GM19372 (cell line): ENCODE data around the gene DYNLRB2.

Experiments
- ATAC-seq: cut with Tn5 transposase; IDR thresholded peaks from one replicate; pipeline ENCODE4 v1.9.1; 2021; ENCODE audit warnings: mild to moderate bottlenecking, low read depth, moderate library complexity; ENCODE audit not compliant: unreplicated experiment

Gene DYNLRB2

DNA sequence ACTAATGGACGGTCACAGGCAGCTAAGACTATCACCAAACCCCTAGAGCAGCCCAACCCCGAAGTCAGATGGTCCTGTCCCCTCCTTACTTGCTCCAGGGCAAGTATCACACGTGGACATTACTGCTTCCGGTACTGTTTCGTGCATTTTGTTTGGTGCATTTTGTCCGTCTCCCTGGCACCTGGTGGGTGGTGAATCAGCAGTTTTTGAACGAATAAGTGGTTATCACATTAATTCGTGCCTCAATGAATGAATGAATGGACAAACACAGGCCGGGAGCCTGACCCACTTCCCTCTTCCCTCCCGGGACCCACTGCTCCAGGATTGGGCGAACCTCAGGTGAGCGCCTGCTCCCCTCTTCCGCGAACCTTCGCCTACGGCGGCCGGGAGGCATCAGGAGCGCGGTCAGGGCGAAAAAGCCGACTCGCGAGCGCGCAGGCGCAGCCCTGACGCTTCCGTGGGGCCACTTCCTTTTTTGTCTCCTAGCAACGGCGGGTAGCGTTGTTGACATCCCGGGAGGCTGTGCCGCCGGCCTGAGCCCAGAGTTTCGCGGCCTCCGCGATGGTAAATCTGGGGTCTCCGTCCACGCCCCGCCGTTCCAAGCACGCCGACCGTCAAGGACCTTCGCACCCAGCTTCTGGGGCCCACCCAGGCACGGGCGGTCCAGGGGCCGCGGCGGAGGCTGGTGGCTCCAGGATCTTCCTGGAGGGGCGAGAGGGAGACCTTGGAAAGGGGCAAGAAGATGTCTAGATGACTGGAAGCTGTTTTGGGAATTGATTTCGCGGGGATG, at the start of gene DYNLRB2:
TSS of gene DYNLRB2 (plus strand) at position 478 of the 790 bp plus-strand sequence. CDS start at position 562, 84 bp downstream.
- ATAC-seq, result peak; percentile 95

DNA sequence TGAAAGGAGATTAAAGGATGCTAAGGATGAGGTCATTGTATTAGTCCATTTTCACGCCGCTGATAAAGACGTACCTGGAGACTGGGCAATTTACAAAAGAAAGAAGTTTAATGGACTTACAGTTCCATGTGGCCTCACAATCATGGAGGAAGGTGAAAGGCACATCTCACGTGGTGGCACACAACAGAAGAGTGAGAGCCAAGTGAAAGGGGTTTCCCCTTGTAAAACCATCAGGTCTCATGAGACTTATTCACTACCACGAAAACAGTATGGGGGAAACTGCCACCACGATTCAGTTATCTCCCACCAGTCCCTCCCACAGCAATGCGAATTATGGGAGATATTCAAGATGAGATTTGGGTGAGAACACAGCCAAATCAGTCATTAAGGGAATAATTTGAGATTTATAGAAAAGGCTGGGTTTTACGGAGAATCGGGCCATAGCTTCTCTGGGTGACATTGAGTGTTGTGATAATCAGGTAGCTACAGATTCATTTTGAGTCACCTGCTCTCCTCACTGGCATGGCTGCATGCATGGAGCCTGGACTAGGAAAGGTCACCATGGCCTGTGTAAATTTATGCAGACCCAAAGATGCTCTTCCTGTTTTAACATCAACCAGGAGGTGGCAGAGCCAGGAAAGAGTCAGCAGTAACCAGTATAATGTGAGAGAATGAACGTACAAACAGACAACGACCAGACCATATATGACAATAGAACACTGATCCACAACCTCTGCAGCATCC, 40.5 kb upstream of the DYNLRB2 start:
- no peak for ATAC-seq

DNA sequence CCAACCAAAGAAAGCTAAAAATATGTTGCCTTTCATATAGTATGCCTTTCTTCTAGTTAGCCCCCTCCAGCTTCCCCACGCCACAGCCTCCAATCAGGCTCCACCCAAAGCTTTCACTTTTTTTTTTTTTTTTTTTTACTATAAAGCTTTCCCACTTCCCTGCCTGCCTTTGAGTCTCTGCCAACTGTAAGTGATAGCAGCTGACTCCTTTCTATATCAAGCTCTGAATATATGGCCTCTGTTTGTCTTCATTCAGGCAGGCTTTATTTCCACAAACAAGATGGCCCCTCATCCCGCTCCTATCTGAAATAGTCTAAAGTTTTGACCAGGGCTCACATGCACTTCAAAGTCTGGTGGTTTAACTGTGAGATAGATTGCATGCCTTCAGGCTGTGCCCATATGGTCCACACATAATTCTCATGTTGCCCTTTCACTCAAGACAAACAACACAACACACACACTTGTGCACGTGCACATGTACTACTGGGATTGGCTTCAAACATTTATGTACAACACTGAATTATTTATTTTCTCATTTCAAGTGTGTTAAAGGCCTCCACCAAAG, 39.8 kb upstream of the DYNLRB2 start:
- ATAC-seq, result no peak

DNA sequence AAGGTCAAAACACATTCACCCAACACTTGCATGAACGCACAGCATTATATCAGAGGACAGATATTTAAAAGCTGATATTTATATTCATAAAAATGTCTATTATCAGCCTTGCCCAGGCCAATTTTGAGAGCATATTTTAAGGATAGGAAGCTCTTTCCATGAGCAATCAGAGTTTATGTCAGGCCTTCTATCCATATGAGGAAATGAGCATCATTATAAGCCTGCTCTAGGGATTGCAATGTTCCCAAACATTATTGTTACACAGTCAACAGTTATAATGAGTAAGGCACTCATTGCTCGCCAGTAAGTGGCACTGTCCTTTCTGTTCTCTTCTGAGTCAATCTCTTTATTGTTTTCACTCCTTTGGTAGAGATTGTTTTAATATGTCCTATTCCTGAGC, 37.7 kb upstream of the DYNLRB2 start:
- no peak for ATAC-seq

DNA sequence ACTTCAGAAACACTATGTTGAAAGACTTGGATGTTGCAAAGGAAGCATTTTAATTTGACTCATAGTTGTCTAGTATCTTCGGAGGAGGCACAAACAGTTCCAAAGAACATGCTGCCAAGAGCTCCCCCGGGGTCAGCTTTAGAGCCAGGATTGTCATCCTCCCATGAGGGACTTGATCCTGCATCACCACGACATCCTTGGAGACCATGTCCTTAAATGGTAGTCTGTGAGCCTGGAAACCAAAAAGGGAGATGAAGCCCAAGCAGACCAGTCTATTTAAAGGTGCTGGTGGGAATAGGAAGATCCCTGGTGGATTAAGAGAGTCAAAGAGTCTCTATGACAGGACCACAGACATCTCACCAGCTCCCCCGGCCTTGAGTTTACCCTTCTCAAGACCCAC, 33.3 kb upstream of the DYNLRB2 start:
- ATAC-seq, result no peak

DNA sequence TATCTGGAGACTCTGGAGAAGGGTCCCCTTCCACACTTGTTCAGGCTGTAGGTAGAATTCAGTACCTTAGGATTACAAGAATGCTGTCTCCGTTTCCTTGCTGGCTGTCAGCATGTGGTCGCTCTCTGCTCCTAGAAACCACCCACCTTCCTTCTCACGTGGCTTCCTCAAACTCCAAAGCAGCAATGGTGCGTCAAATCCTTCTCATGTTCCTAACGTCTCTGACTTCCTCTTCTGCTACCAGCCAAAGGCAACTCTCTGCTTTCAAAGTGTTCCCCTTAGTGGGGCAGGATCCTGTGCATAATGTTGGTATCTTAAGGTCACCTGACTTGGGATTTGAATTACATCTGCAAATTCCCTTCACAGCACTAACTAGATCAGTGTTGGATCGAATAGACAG, 30.9 kb upstream of the DYNLRB2 start:
- ATAC-seq, result no peak

DNA sequence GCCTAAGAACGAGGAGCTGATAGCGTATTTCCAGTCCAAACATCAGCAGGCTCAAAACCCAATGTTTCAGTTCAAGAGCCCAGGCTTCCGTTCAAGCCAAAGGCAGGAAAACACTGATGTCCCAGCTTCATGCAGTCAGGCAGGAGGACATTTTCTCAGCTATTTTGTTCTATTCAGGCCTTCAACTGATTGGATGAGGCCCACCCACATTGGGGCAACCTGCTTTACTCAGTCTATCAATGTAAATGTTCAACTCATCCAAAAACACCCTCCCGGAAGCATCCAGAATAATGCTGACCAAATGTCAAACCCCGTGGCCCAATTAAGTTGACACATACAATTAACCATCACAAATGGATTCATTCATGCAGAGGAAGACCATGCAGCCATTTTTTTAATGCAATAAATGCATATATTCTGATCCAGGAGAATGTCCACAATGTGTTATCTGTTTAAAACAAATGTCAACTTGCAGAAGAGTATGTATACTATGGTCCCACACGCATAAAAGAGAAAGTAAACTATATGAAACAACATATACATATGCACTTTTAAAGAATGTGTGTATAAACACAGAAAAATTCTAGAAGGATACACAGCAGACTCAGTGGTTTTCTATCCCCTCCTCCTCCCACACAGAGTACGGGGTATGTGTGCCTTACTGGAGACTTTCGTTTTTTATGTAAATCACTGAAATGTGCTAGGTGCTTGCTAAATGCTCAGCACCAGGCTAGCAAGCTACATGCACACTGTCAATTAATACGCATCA, 28.8 kb upstream of the DYNLRB2 start:
- no peak for ATAC-seq

DNA sequence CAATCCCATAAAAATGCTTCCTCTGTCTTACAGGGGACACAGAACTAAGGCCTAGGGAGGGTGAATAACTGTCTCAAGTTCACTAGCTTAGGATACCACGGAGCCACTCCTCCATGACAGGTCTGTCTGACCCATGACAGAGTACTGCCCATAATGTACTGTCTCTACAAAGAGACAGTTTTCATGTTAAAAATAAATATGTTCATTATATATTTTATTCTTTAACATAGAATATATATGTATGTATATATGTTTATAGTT, 28.3 kb upstream of the DYNLRB2 start:
- ATAC-seq, result no peak

DNA sequence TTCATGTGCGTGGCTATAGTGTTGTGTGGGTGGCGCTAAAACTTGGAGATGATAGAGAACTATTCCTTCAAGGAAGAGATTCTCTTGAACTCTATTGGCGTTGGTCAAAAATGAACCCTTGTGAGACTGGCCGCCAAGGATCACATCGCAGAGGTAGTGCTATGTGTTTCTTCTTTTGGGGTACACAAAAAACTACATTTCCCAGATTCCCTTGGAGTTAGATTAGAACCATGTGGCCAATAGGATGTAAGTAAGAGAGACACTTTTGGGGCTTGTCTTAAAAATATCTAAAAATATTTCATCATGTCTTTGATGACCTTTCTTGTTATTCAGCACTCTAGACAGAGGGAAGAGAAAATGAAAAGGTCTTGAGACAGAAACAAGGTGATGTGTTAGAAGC, 25.4 kb upstream of the DYNLRB2 start:
- ATAC-seq, result no peak

DNA sequence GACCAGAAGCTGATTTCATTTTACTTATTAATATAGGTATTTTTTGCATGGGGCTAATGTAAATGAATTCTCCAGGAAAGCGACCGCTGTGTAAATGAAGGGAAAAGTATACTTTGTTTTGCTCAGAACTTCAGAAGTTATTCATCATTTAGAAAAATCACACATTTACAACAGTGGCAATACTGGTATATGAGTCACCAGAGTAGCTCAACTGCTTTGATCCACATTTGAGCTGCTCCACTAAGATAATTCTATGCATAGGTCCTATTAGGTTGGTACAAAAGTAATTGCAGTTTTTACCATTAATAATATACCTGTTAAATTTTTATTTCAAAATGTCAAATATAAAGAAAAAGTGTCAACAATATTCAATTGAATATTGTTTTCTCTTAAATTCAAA, 22.9 kb upstream of the DYNLRB2 start:
- no peak for ATAC-seq

DNA sequence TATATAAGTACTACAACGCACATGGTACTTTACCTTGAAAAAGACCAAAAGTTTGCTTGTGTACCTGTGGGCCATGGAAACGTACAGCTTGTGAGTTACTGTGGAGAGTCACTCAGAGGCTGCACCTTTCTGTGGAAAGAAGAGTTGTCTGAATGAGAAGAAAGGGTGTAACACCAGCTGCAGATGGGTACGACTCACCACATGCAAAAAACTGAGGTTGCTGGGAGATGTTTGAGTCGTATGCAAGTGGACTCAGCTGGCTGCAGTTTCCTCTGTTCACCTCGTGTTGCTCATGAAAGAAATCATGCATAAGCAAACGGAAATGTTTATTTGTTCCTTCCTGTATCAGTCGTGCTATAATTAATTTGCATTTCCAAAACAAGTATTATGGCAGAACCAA, 22.4 kb upstream of the DYNLRB2 start:
- no peak for ATAC-seq

DNA sequence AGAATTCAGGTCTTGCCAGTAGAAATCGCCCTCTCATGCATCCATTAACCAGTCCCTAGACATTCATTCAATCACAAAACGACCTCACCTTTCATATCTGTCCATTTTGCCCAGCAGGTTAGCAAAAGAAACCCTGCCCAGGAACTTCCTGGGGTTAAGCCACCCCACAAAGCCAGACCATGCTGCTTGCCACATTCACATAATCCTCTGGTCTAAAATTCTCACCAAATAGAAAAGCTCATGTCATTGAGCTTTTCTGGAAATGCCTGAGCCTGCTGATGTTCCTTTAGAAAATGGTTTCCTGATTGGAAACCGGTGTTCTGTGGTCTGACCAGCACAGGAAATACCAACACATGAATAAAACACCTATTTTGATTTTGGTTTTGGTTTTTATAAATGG, 21.6 kb upstream of the DYNLRB2 start:
- ATAC-seq, result no peak

DNA sequence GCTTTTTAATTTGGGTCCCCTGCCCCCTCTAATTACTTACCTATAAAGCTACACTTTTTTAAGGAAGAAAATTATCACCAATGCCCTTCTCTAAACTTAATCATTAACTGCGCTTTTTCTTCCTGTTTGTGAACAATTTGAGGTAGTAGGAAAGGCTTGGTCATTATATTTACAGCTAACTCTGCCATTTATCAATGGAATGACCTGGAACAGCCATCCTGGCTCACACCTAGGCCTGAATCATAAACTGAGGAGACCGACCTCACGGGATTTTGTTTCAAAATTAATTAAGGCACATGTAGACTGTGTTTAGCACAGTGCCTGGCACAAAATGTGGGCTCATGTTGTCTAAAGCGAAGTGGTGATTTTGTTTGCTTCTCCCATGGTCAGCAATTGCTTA, 15.4 kb upstream of the DYNLRB2 start:
- no peak for ATAC-seq

DNA sequence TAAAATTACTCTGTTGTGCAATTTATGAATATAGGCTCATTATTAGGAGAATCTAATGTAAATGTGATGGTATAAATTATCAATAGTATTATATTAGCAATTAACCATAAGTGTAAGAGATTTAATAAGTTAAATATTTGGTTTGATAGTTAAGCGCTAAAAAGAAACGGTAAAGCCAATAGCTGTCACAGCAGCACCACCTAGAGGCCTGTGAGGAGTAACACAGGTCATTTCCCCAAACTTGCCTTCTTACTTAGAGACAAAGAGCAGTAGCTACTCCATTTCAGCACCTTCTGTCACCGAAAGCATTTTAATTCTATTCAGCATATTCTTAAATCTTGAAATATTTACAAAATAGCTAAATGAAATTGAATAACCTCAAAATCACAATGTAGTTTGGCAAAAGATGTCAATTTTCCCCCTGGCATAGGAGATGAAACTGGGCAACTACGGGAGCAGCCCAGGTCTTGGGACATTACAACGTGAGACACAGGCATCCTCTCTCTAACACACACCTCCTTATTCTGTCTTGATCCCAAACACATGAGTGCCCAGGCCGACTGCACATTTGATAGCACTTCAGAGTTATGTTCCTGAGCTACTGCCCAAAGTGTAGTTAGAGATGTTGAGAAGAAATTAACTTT, 14.3 kb upstream of the DYNLRB2 start:
- ATAC-seq, result peak; percentile 67

DNA sequence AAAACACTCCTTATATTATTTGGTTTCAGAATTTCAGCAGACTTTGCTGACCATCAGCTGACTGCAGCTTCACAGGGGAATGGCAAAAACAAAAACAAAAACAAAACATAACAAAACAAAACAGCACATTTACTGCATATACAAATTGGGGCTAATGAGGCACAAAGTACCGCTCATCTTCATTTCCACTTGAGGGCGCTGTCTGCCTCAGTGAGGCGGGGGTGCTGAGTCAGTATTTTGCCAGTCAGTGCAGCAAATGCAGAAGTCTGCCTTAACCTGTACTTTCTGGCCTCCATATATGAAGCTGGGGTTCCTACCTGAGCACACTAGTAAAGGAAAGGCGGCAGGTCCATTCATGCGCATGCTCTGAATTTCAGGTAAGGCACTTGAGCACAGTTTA, 13.5 kb upstream of the DYNLRB2 start:
- ATAC-seq, result peak; percentile 54

DNA sequence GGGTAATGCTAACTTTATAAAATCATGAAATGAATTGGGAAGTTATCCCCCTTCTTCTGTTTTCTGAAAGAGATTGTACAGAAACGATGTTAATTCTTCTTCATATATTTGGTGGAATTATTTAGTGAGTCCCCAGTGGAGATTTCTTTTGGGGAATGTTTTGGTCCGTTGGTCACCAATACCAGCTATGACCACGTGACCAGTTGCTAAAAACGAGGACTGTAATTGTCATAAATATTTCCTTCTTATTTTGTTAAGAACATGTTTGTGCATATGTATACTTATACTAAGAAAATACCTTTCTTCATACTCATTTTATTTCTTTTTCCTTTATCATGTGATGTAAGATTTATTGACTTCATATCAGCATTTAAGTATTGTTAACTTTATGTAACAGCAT, 10.3 kb upstream of the DYNLRB2 start:
- no peak for ATAC-seq

DNA sequence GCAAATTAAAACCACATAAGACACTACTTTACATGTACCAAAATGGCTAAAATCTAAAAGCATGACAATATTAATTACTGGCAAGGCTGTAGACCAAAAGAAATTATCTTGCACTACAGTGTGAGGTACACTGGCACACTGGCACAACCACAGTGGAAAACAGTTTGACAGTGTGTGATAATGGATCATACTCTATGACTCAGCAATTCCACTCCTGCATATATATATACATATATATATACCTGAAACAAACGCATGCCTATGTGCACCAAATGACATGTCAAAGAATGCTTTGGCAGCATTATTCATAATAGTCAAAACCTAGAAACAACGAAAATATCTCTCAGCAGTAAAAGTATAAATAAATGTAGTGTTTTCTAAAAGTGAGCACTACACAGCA, 4.6 kb upstream of the DYNLRB2 start:
- ATAC-seq, result no peak

DNA sequence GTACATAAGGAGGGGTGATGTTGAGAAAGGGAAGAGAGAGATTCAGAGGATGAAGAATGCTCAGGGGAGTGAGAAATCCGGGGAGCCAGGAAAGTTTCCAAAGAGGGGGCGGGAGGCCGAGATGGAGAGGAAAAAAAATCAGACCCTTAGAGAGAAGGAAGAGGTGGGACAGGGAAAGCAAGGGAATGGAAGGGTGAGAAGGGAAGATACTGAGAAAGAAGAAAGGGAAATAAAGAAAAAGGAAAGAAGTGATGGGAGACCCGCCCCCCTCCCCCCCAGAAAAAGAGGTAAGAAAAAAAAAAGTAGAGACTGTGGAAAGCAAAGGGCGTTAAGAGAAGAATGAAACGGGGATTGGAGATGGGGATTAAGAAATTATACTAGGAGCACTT, 507 bp downstream of the DYNLRB2 start:
- no peak for ATAC-seq

DNA sequence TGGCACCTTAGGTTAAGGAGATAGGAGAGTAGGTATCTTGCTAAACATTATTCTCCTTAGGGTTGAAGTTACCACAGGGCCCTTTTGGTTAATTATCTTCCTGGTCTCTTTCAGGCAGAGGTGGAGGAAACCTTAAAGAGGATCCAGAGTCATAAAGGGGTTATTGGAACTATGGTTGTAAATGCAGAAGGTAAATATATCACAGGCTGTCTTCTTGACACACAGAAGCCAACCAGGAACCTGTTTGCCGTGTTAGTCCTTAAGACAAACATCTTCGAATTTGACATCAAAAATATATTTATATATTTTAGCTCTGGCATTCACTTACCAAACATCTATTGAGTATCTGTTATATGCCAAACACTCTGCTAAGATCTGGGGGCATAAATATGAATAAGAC, 2.4 kb downstream of the DYNLRB2 start:
- ATAC-seq, result no peak

DNA sequence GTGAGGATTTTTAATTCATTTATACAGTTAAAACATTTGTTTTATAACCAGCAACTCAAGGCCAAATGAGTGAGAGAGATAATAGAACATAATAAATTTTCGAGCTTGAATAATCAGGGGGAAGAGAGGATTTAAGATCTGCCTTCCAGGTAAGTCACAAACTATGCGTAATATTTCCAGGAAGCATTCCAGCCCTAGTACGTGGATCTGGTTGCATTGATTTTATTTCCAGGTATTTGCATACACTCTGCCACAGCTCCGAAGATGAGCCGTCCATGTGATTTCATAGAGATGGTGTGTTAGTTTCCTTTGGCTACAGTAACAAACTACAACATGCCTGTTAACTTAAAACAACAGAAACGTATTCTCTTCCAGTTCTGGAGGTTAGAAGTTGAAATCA, 3.5 kb downstream of the DYNLRB2 start:
- no peak for ATAC-seq

DNA sequence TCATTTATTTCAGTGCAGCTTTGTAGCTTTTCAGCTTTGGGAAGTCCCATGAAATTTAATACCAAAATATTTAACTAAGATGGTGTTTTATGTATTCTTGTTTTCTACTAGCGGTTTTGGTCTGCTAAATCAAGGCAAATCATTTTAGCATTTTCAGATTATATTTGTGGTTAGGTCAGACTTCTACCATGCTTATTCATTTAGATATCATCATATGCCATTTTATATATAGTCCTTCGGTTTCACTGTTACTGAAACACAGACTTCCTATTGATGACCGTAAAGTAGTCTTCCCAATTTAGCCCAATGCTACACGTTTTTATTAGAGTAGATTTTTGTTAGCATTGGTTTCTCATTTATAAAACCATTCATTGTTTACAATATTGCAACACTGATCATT, 5.5 kb downstream of the DYNLRB2 start:
- ATAC-seq, result no peak
